ENCODE data around the gene RAB44.
A peak's percentile ranks its signal among the peaks of the same experiment; 100 is the strongest.

RAB44 gene

GRCh38 chr6:36659271-36659670, 38.4 kb upstream of the RAB44 start:
- no peaks in the 10 kb centered on the region for H3K9me3 ChIP-seq (ENCODE audit: control insufficient read depth, insufficient read depth, low read length)
- H3K4me1 ChIP-seq (ENCODE audit: control insufficient read depth, insufficient read depth, low read length), result peaks cover 3% of the 10 kb centered on the region
- H3K9ac ChIP-seq (ENCODE audit: low read depth, low read length), result no peak overlapping the region
- no peaks in the 10 kb centered on the region for H3K36me3 ChIP-seq (ENCODE audit: control insufficient read depth, insufficient read depth, low read length)
- H3K27me3 ChIP-seq (ENCODE audit: control insufficient read depth, insufficient read depth, low read length), result peaks cover 20% of the 10 kb centered on the region
- H3K4me3 ChIP-seq (ENCODE audit: low read depth, low read length), result no peak overlapping the region

DNA sequence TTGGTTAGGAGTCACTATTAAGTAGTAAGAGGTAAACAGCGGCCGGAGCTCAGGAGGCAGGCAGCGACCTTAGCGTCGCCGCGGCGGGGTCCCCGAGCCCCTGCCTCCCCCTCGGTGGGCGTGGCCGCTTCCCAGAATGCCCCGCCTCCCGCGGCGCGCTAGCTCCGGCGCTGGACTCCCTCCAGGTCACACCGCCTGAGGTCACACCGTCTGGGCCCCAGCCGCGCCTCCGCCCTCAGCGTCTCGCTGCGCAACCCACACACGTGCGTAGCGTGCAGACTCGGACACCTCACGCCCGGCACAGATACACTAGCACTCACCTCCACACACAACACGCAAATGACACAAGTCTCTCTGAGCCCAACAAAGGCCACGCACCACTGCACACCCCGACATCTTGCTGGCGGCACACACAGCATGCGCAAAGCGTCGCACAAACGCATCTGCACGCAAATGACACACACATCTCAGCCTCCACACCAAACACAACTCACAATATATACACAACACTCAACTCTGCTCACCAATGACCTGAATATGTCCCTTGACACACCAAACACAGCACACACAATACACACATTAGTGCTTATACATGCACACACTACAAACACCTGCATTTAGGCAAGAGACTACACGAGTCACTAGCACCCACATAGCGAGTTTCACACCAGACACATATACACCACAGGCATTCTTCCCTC, 36.7 kb upstream of the RAB44 start:
- Histone ChIP-seq H3K9me3 (ENCODE audit: control insufficient read depth, insufficient read depth, low read length) (no peaks in the 10 kb centered on the region), H3K27me3 (ENCODE audit: control insufficient read depth, insufficient read depth, low read length) (peaks cover 20% of the 10 kb centered on the region), H3K9ac (ENCODE audit: low read depth, low read length) (no peak overlapping the region), H3K4me3 (ENCODE audit: low read depth, low read length) (peak overlapping the region; percentile 58), H3K4me1 (ENCODE audit: control insufficient read depth, insufficient read depth, low read length) (peaks cover 4% of the 10 kb centered on the region), H3K36me3 (ENCODE audit: control insufficient read depth, insufficient read depth, low read length) (no peaks in the 10 kb centered on the region)

DNA sequence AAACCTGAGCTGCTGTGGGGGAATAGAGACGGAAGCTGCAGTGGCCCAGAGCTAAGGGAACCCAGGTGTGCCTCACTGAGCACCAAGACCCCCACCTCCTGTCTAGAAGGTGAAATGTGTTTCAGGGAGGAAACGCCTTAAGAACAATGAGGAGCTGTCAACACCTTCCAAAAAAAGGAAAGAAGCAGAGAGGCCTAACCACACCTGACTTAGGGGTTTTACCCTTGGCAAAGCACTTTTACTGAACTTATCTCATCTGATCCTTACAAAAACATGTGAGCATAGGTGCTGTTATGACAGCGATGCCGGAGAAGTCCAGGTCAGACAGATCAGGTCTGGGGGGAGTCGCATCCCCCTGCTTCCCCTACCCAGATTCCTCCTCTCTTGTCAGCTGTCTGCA, 35.2 kb upstream of the RAB44 start:
- H3K9me3 ChIP-seq (ENCODE audit: control insufficient read depth, insufficient read depth, low read length), result no peaks in the 10 kb centered on the region
- H3K9ac ChIP-seq (ENCODE audit: low read depth, low read length), result no peak overlapping the region
- H3K4me3 ChIP-seq (ENCODE audit: low read depth, low read length), result no peak overlapping the region
- H3K4me1 ChIP-seq (ENCODE audit: control insufficient read depth, insufficient read depth, low read length), result peaks cover 17% of the 10 kb centered on the region
- no peaks in the 10 kb centered on the region for H3K36me3 ChIP-seq (ENCODE audit: control insufficient read depth, insufficient read depth, low read length)
- peaks cover 20% of the 10 kb centered on the region for H3K27me3 ChIP-seq (ENCODE audit: control insufficient read depth, insufficient read depth, low read length)

- Histone ChIP-seq H3K4me3 (ENCODE audit: low read depth, low read length) (no peak overlapping the region), H3K36me3 (ENCODE audit: control insufficient read depth, insufficient read depth, low read length) (no peaks in the 10 kb centered on the region), H3K27me3 (ENCODE audit: control insufficient read depth, insufficient read depth, low read length) (peaks cover 20% of the 10 kb centered on the region), H3K9ac (ENCODE audit: low read depth, low read length) (no peak overlapping the region), H3K4me1 (ENCODE audit: control insufficient read depth, insufficient read depth, low read length) (peaks cover 19% of the 10 kb centered on the region), H3K9me3 (ENCODE audit: control insufficient read depth, insufficient read depth, low read length) (no peaks in the 10 kb centered on the region)
These were observed 34.8 kb upstream of the RAB44 start for GRCh38 chr6:36662827-36663256.

- Histone ChIP-seq H3K9me3 (ENCODE audit: control insufficient read depth, insufficient read depth, low read length) (no peaks in the 10 kb centered on the region), H3K9ac (ENCODE audit: low read depth, low read length) (no peak overlapping the region), H3K4me1 (ENCODE audit: control insufficient read depth, insufficient read depth, low read length) (peaks cover 19% of the 10 kb centered on the region)
These were observed 33.9 kb upstream of the RAB44 start for GRCh38 chr6:36663504-36664446.

GRCh38 chr6:36665180-36665579, 32.4 kb upstream of the RAB44 start:
- Histone ChIP-seq H3K4me1 (ENCODE audit: control insufficient read depth, insufficient read depth, low read length) (peaks cover 23% of the 10 kb centered on the region), H3K9me3 (ENCODE audit: control insufficient read depth, insufficient read depth, low read length) (no peaks in the 10 kb centered on the region), H3K9ac (ENCODE audit: low read depth, low read length) (no peak overlapping the region), H3K27me3 (ENCODE audit: control insufficient read depth, insufficient read depth, low read length) (peaks cover 10% of the 10 kb centered on the region), H3K36me3 (ENCODE audit: control insufficient read depth, insufficient read depth, low read length) (no peaks in the 10 kb centered on the region), H3K4me3 (ENCODE audit: low read depth, low read length) (no peak overlapping the region)

More at GRCh38 chr6:36663504-36664446, 33.9 kb upstream of the RAB44 start:
- H3K27me3 ChIP-seq (ENCODE audit: control insufficient read depth, insufficient read depth, low read length), result peaks cover 17% of the 10 kb centered on the region
- H3K36me3 ChIP-seq (ENCODE audit: control insufficient read depth, insufficient read depth, low read length), result no peaks in the 10 kb centered on the region
- H3K4me3 ChIP-seq (ENCODE audit: low read depth, low read length), result no peak overlapping the region

- peaks cover 20% of the 10 kb centered on the region for H3K4me1 ChIP-seq (ENCODE audit: control insufficient read depth, insufficient read depth, low read length)
- H3K9me3 ChIP-seq (ENCODE audit: control insufficient read depth, insufficient read depth, low read length), result no peaks in the 10 kb centered on the region
- no peaks in the 10 kb centered on the region for H3K36me3 ChIP-seq (ENCODE audit: control insufficient read depth, insufficient read depth, low read length)
- peaks cover 5% of the 10 kb centered on the region for H3K27me3 ChIP-seq (ENCODE audit: control insufficient read depth, insufficient read depth, low read length)
- no peak overlapping the region for H3K4me3 ChIP-seq (ENCODE audit: low read depth, low read length)
- H3K9ac ChIP-seq (ENCODE audit: low read depth, low read length), result no peak overlapping the region
These were observed 31.3 kb upstream of the RAB44 start for GRCh38 chr6:36666287-36666686.

GRCh38 chr6:36666826-36667591, 30.6 kb upstream of the RAB44 start:
- no peaks in the 10 kb centered on the region for H3K27me3 ChIP-seq (ENCODE audit: control insufficient read depth, insufficient read depth, low read length)
- no peaks in the 10 kb centered on the region for H3K36me3 ChIP-seq (ENCODE audit: control insufficient read depth, insufficient read depth, low read length)
- no peak overlapping the region for H3K4me3 ChIP-seq (ENCODE audit: low read depth, low read length)
- no peak overlapping the region for H3K9ac ChIP-seq (ENCODE audit: low read depth, low read length)
- H3K9me3 ChIP-seq (ENCODE audit: control insufficient read depth, insufficient read depth, low read length), result no peaks in the 10 kb centered on the region
- peaks cover 20% of the 10 kb centered on the region for H3K4me1 ChIP-seq (ENCODE audit: control insufficient read depth, insufficient read depth, low read length)

DNA sequence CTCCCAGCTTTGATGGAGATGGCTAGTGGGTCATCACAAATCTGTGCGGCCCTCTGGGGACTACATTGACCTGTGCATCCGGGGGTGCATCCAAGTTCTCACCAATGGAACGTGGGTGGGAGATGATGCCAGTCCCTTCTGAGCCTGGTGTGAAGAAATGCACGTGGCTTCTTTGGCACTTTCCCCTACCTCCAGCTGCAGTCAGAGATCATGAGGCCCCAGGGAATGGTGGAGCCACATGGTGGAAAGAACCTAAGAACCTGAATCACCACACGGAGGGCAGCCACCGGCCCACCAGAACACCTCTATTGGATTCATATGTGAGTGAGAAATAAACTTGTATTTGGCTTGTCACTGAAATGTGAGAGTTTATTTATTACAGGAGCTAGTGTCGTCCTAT, 29.0 kb upstream of the RAB44 start:
- Histone ChIP-seq H3K27me3 (ENCODE audit: control insufficient read depth, insufficient read depth, low read length) (no peaks in the 10 kb centered on the region), H3K36me3 (ENCODE audit: control insufficient read depth, insufficient read depth, low read length) (no peaks in the 10 kb centered on the region), H3K9me3 (ENCODE audit: control insufficient read depth, insufficient read depth, low read length) (no peaks in the 10 kb centered on the region), H3K9ac (ENCODE audit: low read depth, low read length) (no peak overlapping the region), H3K4me1 (ENCODE audit: control insufficient read depth, insufficient read depth, low read length) (peaks cover 20% of the 10 kb centered on the region), H3K4me3 (ENCODE audit: low read depth, low read length) (no peak overlapping the region)

DNA sequence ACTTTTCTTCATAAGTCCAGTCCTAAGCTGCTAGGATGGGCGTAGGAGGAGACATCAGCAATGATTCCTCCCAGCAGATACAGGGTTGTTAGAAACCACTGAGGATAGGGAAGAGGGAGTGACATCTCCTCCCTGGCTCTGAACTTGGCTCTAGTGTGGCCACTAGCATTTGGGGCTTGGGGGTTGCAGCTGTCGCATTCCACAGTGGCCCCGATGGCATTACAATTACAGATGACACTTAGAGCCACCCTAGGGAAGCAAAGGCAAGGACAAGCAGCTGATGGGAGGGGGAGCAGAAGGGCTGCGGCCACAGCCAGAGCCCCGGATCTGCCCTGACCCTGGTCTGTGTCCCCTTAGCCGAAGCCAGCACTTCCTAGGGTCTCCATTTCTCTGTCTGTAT, 28.6 kb upstream of the RAB44 start:
- Histone ChIP-seq H3K4me1 (ENCODE audit: control insufficient read depth, insufficient read depth, low read length) (peaks cover 20% of the 10 kb centered on the region), H3K36me3 (ENCODE audit: control insufficient read depth, insufficient read depth, low read length) (no peaks in the 10 kb centered on the region), H3K9ac (ENCODE audit: low read depth, low read length) (no peak overlapping the region), H3K4me3 (ENCODE audit: low read depth, low read length) (no peak overlapping the region), H3K9me3 (ENCODE audit: control insufficient read depth, insufficient read depth, low read length) (no peaks in the 10 kb centered on the region), H3K27me3 (ENCODE audit: control insufficient read depth, insufficient read depth, low read length) (no peaks in the 10 kb centered on the region)

DNA sequence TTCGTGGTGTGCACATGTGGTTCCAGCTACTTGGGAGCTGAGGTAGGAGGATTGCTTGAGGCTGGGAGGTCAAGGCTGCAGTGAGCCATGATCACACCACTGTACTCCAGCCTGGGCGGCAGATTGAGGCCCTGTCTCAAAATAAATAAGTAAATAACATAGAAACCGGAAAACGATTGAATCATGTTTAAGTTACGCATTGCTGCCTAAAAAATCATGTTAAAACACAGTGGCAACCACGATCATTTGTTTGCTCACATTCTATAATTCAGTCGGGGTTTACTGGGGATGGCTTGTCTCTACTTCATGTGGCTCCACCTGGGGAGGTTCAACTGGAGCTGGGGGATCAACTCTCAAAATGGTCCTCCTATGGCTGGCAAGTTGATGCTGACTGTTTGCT, 27.4 kb upstream of the RAB44 start:
- Histone ChIP-seq H3K27me3 (ENCODE audit: control insufficient read depth, insufficient read depth, low read length) (no peaks in the 10 kb centered on the region), H3K4me1 (ENCODE audit: control insufficient read depth, insufficient read depth, low read length) (peaks cover 20% of the 10 kb centered on the region), H3K4me3 (ENCODE audit: low read depth, low read length) (no peak overlapping the region), H3K9me3 (ENCODE audit: control insufficient read depth, insufficient read depth, low read length) (no peaks in the 10 kb centered on the region), H3K36me3 (ENCODE audit: control insufficient read depth, insufficient read depth, low read length) (no peaks in the 10 kb centered on the region), H3K9ac (ENCODE audit: low read depth, low read length) (no peak overlapping the region)

Measured in iPS-15b (cell line).